Measurements from ENCODE around the gene SMAP2.

- TF ChIP-seq CTCF (IDR thresholded peaks at IDR 0.05) (no peak), POLR2AphosphoS5 (IDR thresholded peaks at IDR 0.05) (no peak), POLR2A (IDR thresholded peaks at IDR 0.05) (no peak)
Observed at GRCh38 chr1:40469327-40469726, 95.8 kb downstream of the SMAP2 start.
